Activated CD8-positive, alpha-beta memory T cell treated with anti-CD3 and anti-CD28 coated beads for 48 hours (primary cell): Measurements from ENCODE around the gene C13orf46.
"Not testable (repeated sequence)": the region's sequence is repeated elsewhere in the genome, so short reads cannot be mapped to it uniquely, and the experiment has no call there.

Source experiments
- DNase-seq, 3 experiments: peaks; one replicate each; pipeline ENCODE4 v3.0.0-alpha.2; 2020; ENCODE audit warnings: low read depth in 2 of 3, low spot score in 2 of 3

C13orf46 gene

GRCh38 chr13:113995051-113995601, 21.2 kb upstream of the C13orf46 start:
- no peak for DNase-seq

DNA sequence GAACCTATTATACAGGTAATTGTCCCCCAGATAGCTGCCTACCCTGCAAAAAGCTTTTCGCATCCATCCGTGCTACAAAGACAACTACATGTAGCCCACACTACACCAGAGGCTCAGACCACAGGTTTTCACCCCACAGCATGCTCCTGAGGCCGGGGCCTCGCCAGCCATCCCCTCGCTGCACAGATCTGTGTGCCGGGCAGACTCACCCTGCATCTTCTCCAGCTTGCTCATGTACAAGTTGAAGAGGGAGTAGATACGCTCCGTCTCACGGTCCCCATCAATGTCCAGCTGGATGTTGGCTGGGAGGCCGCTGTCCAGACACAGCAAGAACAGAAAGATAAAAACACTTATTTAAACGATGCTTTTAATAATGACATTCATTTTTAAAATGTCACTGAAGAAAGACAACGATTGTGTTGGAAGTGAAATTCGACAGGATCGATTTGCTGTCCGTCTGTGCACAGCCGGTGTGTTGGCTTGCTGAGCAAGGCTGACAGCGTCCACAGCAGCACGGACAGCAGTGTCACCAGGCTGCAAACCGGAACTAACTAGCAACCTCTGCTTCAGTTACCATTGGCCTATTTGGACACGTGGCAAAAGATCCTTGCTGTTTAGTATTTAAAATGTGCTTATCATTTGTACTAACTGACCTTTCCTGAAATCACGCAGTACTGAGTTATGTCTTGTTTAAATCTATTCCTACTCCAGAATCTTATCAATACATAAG, 18.6 kb upstream of the C13orf46 start:
- DNase-seq = no peak

- no peak for DNase-seq
Measured at GRCh38 chr13:113991676-113992179, 17.9 kb upstream of the C13orf46 start.

DNA sequence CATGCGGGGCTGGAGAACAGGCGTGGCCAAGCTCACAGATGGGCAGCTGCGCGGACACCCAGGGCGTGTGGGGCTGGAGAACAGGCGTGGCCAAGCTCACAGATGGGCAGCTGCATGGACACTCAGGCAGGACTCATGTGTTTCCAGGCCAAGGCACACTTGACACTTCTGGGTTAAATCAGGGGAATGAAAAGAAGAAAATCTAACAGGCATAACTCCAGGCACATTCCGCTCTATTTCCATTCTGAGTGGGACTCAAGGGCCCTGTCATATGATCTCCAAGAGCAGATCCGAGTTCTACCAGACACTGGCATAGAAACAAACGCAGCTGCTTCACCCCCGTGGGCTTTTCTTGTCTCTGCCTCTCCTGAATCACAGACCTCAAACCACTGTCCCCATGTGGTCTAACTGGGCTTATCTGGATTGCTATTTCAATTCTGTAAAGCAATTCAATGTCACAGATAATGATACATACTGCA, 17.4 kb upstream of the C13orf46 start:
- DNase-seq = no peak

DNA sequence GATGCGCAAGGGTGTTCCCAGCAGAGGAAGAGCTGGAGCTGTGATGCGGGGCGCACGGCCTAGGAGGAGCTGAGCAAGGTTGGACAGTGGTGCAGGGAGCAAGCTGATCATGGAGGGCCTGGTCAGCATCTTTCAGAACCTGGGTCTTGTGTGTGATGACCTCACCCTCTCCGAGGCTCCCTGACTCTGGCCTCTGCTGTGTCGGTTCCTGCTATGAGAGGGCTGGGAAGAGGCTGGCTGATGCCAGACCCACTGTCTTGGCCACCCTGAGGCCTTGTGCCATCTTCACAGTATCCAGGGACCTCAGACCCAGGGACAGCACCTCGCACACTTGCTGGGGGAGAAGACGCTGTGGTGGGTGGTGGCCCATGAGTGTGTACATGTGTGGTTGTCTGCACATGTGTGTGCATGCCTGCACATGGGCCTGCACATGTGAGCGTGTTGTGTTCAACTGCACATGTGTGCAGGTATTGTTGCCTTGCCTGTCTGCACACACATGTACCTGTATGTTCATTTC, 16.5 kb upstream of the C13orf46 start:
- no peak for DNase-seq

DNA sequence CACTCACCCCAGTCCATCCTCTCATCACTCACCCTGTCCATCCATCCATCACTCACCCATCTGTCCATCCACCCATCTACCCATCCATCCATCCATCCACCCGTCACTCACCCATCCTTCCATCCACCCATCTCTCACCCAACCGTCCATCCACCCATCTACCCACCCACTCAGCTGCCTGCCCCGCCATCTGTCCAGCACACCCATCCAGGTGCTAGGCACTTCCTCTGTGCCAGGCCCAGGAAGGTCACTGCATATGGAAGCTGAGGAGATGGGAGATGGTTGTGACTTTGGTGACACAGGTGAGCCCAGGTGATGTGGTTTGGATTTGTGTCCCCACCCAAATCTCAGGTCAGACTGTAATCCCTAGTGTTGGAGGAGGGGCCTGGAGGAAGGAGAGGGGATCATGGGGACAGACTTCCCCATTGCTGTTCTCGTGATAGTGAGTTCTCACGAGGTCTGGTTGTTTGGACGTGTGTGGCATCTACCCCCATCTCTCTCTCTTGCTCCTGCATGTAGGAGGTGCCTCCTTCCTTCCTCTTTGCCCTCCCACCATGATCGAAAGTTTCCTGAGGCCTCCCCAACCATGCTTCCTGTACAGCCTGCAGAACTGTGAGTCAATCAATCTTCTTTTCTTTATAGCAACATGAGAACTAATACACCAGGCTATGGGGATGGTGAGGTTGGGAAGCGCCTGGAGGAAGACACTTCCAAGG, 15.9 kb upstream of the C13orf46 start:
- no peak for DNase-seq

GRCh38 chr13:113988859-113989258, 15.0 kb upstream of the C13orf46 start:
- DNase-seq = not testable (repeated sequence)

- no peak for DNase-seq
Measured at GRCh38 chr13:113982296-113982661, 8.4 kb upstream of the C13orf46 start.

- DNase-seq = no peak
Measured at GRCh38 chr13:113981611-113982295, 7.9 kb upstream of the C13orf46 start.

DNA sequence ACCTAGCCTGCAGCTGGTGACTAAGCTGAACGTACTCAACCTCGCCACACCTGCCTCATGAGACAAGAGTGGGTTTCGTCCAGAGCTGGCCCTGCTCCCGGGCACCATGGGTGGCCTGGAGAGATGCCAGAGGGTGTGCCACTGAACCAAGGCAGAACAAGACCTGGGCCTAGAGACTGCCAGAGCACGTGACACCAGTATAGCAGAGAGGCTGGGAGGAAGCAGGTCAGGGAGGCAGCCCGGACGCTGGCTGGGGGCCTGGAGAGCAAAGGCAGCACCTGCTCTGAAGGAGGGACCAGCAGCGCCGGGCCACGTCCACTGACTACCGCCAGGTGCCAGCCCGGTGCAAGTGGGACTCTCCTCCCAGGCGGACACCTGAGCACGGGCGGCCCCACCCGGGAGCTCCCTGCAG, 7.3 kb upstream of the C13orf46 start:
- DNase-seq = no peak

- no peak for DNase-seq
Measured at GRCh38 chr13:113980489-113981064, 6.7 kb upstream of the C13orf46 start.

GRCh38 chr13:113979791-113980471, 6.1 kb upstream of the C13orf46 start:
- DNase-seq = no peak

- DNase-seq = no peak
Measured at GRCh38 chr13:113978741-113979481, 5.0 kb upstream of the C13orf46 start.

DNA sequence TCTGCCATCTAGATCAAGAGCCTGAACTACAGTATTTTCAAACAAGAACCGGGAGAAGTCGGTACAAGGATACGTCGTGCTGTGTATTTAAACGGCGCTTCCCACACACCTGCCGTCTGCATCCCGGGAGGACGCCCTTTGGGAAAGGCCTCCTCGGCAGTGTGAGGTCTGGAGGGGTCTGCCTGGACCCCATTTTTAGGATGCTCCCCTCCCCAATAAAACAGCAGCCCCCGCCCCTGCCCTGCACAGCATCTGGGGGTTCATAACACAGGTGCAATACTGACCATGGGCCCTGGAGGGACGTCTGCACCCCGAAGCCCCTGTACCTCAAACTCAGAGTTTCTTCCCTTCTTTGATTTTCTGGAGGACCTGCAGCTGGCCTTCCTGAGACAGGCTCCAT, 4.1 kb upstream of the C13orf46 start:
- DNase-seq = no peak

- DNase-seq = no peak
Measured at GRCh38 chr13:113976711-113977684, 3.1 kb upstream of the C13orf46 start.

DNA sequence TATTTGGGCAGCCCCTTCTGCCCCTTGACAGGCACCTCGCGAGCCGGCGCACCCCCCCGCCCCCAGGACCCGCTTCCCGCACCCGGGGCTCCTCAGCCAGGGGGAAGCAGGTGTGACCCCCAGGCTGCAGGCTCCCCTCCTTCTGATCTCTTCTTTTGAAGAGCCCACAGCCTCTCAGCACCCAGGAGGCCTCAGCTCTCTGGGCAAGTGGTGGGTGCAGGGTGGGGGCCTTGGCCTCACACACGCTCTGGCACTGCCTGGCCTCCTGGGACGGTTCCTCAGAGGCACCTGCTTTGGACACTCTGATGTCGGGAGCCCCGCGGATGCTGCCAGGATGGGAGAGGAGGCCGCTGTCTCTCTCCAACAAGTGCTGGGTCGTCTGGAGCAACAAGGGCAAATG, 1.5 kb upstream of the C13orf46 start:
- DNase-seq = no peak

- DNase-seq = no peak
Measured at GRCh38 chr13:113974304-113975281, 717 bp upstream of the C13orf46 start.
